Suprapubic skin (tissue), 4 donors: Measurements from ENCODE around the gene GARRE1. TPM values are rescaled to one million over a fixed set of nuclear protein-coding genes. Genes with fewer than 3 reads are reported as not detected.
A peak's percentile ranks its signal among the peaks of the same experiment; 100 is the strongest.

Experiments
- DNase-seq, 2 donors: peaks; one replicate each; pipeline ENCODE4 v3.0.0-alpha.2; 2019; ENCODE audit warnings: low spot score in 2 of 2
- H3K27ac ChIP-seq: fragments of 200-600 bp; sonication (generic); one replicate; pipeline ENCODE4 v1.5.1; 2019
- H3K27me3 ChIP-seq: fragments of 200-600 bp; sonication (generic); one replicate; pipeline ENCODE4 v1.5.1; 2019
- H3K36me3 ChIP-seq: fragments of 200-600 bp; sonication (generic); one replicate; pipeline ENCODE4 v1.5.1; 2019
- H3K4me1 ChIP-seq: fragments of 200-600 bp; sonication (generic); one replicate; pipeline ENCODE4 v1.5.1; 2019
- H3K4me3 ChIP-seq: fragments of 200-600 bp; sonication (generic); one replicate; pipeline ENCODE4 v1.5.1; 2019; ENCODE audit warnings: mild to moderate bottlenecking
- H3K9me3 ChIP-seq: fragments of 200-600 bp; sonication (generic); one replicate; pipeline ENCODE4 v1.5.1; 2019
- CTCF ChIP-seq, 2 donors: fragments of 200-600 bp in 1 of 2; fragments of 450-650 bp in 1 of 2; sonication (generic) in 1 of 2; IDR thresholded peaks; one replicate each; pipeline ENCODE4 v1.5.1; 2016 to 2019; ENCODE audit warnings: antibody characterized with exemption in 2 of 2, mild to moderate bottlenecking in 1 of 2, moderate library complexity in 1 of 2
- EP300 ChIP-seq: sonication (generic); formaldehyde crosslinking; IDR thresholded peaks from one replicate; pipeline ENCODE4 v1.6.1; 2017; ENCODE audit warnings: antibody characterized with exemption
- POLR2A ChIP-seq, 2 donors: fragments of 450-650 bp; IDR thresholded peaks; one replicate each; pipeline ENCODE4 v1.6.1; 2017; ENCODE audit warnings: antibody characterized with exemption in 2 of 2, mild to moderate bottlenecking in 2 of 2, moderate library complexity in 2 of 2
- POLR2AphosphoS5 ChIP-seq, 3 donors: sonication (generic); formaldehyde crosslinking; IDR thresholded peaks; one replicate each; pipeline ENCODE4 v1.6.1; 2017; ENCODE audit warnings: antibody characterized with exemption in 3 of 3
- WGBS: methylation state at CpG from one replicate; pipeline ENCODE4 v1.1.5; 2018; 5-methylcytosine and 5-hydroxymethylcytosine counted together
- total RNA-seq, 4 donors: library from RNA; depleted of rRNA; stranded (reverse); fragments of >200 nt; gene quantifications; one replicate each; pipeline ENCODE4 v1.1.0, GENCODE V29; 2016

The GARRE1 gene
- total RNA-seq, 4 donors from 2014 or later: 24.3 to 37.3 (median 31.0) TPM

DNA sequence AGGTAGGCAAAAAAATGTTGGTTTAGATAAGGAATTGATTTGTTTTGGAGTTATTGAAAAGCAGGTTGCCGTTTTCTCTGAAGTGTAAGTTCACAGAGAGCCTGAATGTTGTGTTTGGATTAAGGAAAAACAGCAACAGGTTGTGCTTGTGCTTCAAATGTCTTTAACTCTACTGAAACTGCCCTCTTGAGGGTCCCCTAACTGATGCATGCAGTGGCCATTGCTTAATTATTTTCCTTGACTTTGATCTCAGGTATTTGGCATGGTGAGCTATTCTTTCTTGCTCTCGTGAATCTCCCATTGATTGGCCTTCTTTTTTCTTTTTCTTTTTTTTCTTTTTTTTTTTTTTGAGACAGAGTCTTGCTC lies 3.2 kb downstream of the GARRE1 start:
- H3K27me3 ChIP-seq: no peaks in the 10 kb centered on the region
- 73% methylated on average over 2 of the region's 2 CpGs for WGBS
- no peaks in the 10 kb centered on the region for H3K36me3 ChIP-seq
- no peaks in the 10 kb centered on the region for H3K9me3 ChIP-seq
- H3K27ac ChIP-seq: no peak overlapping the region
- TF ChIP-seq POLR2AphosphoS5 (IDR thresholded peaks at IDR 0.05) (no peak), CTCF (IDR thresholded peaks at IDR 0.05) (no peak), EP300 (no peak), POLR2A (IDR thresholded peaks at IDR 0.05) (no peak)
- peaks cover 25% of the 10 kb centered on the region for H3K4me1 ChIP-seq
- no peak for DNase-seq
- H3K4me3 ChIP-seq: no peak overlapping the region

- no peak overlapping the region for H3K4me3 ChIP-seq
- H3K27ac ChIP-seq: no peak overlapping the region
- no peak for DNase-seq
- no peaks in the 10 kb centered on the region for H3K36me3 ChIP-seq
- TF ChIP-seq CTCF (IDR thresholded peaks at IDR 0.05) (no peak), POLR2A (IDR thresholded peaks at IDR 0.05) (no peak), POLR2AphosphoS5 (IDR thresholded peaks at IDR 0.05) (no peak), EP300 (no peak)
- H3K9me3 ChIP-seq: no peaks in the 10 kb centered on the region
- peaks cover 24% of the 10 kb centered on the region for H3K4me1 ChIP-seq
- 74% methylated on average over 3 of the region's 3 CpGs for WGBS
- no peaks in the 10 kb centered on the region for H3K27me3 ChIP-seq
These were observed 5.2 kb downstream of the GARRE1 start for GRCh38 chr19:34259367-34260095.

GRCh38 chr19:34260771-34261173 lies 6.4 kb downstream of the GARRE1 start:
- DNase-seq: peak in 1 of 2 donors; percentile 37
- 36% methylated on average over 6 of the region's 6 CpGs for WGBS
- Histone ChIP-seq H3K27me3 (no peaks in the 10 kb centered on the region), H3K36me3 (no peaks in the 10 kb centered on the region), H3K4me3 (no peak overlapping the region), H3K4me1 (peaks cover 27% of the 10 kb centered on the region), H3K27ac (no peak overlapping the region), H3K9me3 (no peaks in the 10 kb centered on the region)
- TF ChIP-seq CTCF (IDR thresholded peaks at IDR 0.05) (no peak), POLR2AphosphoS5 (IDR thresholded peaks at IDR 0.05) (no peak), POLR2A (IDR thresholded peaks at IDR 0.05) (no peak), EP300 (no peak)

- Histone ChIP-seq H3K9me3 (no peaks in the 10 kb centered on the region), H3K36me3 (no peaks in the 10 kb centered on the region), H3K4me1 (peaks cover 20% of the 10 kb centered on the region), H3K4me3 (no peak overlapping the region), H3K27me3 (no peaks in the 10 kb centered on the region), H3K27ac (no peak overlapping the region)
- TF ChIP-seq POLR2AphosphoS5 (IDR thresholded peaks at IDR 0.05): no peak
- peak in 1 of 2 donors; percentile 18 for DNase-seq
- 82% methylated on average over 6 of the region's 6 CpGs for WGBS
These were observed 7.2 kb downstream of the GARRE1 start for GRCh38 chr19:34261334-34262109.

- peaks cover 23% of the 10 kb centered on the region for H3K4me1 ChIP-seq
- no peaks in the 10 kb centered on the region for H3K36me3 ChIP-seq
- WGBS: 90% methylated on average over 8 of the region's 8 CpGs
- TF ChIP-seq CTCF (IDR thresholded peaks at IDR 0.05): no peak
- TF ChIP-seq POLR2A (IDR thresholded peaks at IDR 0.05): no peak
- TF ChIP-seq EP300: no peak
- no peaks in the 10 kb centered on the region for H3K9me3 ChIP-seq
- H3K4me3 ChIP-seq: no peak overlapping the region
- no peak for DNase-seq
- H3K27ac ChIP-seq: no peak overlapping the region
- no peaks in the 10 kb centered on the region for H3K27me3 ChIP-seq
These were observed 9.4 kb downstream of the GARRE1 start for GRCh38 chr19:34263745-34264237.
